Measurements from ENCODE around the gene ENAH.

ENAH gene

DNA sequence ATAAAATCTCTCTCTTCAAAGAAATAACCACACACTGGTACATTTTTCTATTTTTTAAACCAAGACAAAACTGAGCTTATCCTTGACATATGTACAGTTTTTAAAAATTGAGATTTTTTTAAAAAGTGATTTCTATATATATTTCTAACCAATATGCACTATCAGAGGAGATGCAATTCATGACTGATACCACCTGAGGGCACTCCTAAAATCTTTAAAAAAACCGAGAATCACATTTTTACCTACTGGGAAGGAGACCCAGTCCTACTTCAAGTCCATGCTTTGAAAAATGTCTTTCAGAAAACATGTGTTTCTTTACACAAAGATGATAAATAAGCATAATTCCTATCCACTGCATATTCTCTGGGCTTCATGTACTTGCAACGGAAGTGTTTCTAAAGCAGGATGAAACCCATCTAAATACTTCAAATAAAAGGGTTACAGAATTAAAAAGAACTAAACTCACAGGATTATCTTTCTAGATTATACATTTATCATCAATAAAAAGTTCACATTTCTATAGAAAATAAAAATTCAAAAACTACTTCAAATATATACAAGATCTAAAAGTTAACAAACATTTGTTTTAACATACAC is 98.6 kb downstream of the ENAH start:
- no peak for DNase-seq

DNA sequence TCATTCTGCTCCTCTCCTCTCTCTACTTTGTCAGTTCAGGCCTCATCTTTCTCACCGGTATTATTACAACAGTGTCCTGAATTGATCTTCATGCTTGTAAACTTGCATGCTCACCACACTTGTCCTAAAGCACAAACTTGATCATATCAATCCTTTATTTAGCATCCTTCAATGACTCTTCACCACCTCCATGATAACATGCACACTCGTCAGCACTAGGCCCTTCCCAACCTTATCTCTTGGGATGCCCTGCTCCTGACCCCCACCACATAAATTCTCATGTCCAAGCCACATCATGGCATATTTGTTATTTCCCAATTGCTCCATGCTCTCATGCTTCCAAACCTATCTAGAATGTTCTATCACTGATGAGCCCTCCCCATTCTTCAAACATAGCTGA is 103.1 kb downstream of the ENAH start:
- DNase-seq, result no peak

DNA sequence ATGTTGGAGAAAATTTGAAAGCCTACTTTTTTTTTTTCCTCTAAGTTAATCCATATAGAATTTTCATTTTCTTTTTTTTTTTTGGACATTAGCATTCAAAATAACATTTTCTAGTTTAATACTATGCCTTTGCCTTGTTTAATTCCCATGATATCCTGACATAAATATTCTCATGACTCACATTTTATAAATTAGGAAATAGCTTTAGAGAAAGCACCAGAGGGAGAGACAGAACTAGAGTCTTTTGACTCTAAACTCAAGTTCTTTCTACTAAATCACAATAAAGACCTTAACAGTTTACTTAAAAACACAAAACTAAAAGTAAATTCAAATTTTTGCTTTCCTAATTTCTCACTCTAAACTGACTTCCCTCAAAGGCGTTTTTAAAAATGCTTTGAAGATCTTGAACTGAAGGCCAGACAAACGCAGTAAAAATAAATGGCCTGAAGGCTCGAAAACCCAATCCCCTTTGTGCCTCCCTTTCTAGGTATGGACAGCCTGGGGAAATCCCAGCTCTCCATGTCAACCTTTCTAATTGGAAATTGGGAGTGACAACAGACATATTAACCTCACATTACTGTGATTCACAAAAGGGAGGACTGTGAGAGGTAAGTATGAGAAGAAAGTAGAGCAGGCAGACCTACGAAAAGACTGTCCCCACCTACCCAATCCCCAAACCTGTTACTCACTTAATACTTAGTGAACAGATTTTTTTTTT is 104.6 kb downstream of the ENAH start:
- no peak for DNase-seq

DNA sequence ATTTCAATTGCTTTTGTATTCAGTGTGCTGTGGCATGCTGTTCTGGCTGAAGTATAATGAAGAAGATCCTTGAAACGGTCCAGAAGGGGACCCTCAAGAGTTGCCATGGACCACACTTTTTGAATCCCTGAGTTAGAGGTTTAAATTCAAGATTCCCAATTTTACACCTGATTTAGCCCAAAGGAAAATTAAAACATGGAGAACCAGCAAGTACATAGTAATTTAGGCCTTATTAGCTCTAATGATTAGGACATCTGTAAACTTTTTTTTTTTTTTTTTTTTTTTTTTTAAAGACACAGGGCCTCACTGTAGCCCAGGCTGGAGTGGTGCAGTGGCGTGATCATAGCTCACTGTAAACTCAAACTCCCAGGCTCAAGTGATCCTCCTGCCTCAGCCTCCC is 107.3 kb downstream of the ENAH start:
- no peak for DNase-seq

DNA sequence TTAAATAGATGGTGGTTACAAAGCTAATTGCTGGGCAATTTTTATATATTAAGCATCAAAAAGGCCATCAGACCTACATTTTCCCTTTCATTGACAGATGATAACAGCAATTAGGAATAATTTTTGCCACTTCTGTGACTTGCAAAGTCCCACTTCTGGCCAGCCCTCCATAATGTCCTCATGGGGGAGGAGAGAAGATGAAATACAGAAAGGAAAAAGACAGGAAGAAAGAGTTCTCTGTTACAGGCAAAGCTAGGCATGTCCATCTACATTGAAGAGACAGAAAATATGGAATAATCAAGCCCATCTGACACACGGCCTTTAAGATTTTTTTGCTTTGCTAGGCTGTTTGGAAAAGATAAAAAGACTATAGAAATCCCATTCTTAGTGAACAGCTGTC is 108.0 kb downstream of the ENAH start:
- DNase-seq, result no peak

DNA sequence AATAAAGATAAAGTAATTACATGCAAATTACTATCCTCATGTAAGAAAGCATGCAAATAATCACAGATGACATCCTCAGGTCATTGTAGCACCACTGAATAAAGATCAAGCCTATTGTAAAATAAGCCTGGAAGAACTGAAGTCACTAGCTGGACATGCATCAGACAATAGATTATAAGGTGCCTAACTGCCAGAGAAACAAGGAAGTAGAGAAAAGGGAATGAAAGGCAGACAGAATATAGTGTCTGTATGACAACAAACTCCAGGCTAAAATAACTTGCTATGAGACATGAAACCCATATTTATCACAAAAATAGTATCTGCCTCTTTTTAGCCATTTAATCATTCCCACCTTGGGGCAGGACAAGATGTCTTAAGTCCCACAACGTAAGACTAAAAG is 108.7 kb downstream of the ENAH start:
- DNase-seq, result no peak

DNA sequence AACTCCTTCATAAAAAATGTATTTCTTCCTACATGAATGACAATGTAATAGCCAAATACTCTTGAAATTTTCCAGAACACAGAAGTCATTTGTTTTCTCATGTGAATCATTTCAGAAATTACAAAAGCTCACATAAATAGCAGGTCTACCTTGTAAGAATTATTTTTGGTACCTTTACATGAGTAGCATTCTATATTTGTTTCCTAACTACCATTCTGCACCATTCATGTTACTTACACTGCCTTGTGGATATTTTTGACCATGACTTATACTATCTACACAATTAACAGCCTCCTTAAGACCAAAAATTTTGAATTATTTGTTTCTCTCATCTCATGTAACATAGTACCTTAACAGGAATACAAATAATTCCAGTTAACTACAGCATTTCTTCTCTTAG is 109.6 kb downstream of the ENAH start:
- DNase-seq, result no peak

DNA sequence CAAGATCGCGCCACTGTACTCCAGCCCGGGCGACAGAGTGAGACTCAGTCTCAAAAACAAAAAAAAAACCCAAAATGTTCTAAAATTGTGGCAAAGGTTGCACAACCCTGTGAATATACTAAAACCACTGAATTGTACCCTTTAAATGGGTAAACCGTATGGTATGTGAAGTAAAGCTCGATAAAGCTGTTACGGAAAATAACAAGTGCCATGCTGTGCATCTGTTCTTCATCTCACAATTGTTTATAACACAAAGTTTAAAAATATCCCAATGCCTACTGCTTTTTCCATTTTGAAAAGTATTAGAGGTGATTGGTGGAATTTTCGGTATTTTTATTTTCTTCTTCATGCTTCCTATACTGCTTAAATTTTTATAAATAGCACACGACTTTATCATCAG is 111.5 kb downstream of the ENAH start:
- DNase-seq, result no peak

DNA sequence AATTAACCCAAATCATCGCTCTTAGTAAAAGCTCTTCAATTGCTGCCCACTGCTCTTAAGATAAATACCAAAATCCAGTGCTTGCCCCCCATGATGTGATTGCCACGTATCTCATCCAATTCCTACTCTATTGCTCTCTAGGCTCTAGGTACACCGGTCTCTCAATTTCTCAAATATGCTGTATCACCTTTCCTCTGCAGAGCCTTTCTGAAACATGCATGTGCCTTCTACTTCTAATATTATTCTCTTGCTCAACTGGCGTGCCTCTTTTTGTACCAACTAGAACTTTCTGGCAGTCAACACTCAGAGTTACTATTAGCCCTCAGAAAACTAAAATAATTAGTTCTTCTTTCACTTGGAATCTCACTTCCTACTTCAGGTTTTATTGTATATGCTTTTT is 113.3 kb downstream of the ENAH start:
- DNase-seq, result no peak

DNA sequence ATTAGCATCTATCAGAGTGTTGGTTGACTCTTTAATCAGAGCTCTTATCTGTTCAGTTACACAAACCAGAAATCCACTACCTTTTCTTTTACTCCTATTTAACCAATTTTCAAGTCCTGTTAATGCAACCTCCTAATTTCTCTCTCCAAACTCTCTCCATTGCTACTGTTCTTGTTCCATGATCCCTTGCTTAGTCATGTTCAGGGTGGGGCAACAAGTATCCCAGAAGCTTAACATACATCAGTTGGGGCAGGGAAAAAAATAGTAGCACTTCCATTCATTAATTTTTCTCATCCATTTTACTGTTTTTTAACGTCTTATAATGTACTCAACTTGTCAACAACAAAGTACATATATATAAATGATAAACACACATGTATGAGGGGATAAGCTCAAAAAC is 113.9 kb downstream of the ENAH start:
- DNase-seq, result no peak

DNA sequence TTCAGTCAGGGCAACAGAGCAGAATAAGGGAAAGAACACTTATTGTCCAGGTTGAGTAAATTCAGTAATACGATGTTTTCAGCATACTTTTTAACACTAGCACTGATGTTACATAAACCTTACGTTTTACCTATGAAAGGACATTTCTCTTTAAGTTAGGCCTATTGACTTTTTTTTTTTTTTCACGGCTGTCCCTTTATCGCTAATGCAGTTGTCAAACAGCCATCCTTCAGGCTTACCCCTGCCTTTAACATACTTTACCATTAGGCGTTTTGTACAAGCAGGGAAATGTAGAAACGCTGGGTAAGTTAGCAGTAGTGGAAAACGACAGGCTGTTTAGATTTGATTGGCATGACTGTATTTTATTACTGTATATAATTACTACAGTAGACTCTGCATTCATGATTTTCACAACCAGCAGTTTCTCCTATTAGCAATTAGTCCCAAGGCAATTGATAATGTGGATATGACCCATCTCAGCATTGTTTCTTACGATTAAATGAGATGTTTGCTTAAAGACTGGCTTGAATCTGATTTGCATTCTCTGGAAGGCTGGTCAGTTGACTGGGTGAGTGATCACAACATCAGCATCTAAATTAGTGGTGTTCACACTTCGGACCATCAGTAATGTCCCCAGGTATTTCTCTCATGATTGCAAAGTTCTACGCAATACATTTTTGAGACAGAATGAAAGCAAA is 115.2 kb downstream of the ENAH start:
- no peak for DNase-seq

DNA sequence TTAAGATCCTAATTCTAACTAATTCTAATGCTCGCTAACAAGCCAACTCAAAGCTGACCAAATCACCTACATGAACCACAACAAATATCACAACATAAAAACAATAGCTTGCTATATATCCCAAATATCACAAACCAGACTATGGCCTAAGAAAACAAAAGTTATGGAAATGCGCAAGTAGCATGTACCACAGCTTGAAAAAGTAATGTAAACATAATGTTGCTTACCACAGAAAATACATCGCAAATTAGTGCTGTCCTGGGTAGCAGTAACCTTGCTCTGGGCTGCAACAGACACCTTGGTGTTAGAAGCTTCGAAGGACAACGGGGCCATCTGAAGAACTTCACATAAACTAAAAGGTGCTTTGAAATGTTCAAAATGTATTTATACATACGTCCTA is 117.6 kb downstream of the ENAH start:
- no peak for DNase-seq

DNA sequence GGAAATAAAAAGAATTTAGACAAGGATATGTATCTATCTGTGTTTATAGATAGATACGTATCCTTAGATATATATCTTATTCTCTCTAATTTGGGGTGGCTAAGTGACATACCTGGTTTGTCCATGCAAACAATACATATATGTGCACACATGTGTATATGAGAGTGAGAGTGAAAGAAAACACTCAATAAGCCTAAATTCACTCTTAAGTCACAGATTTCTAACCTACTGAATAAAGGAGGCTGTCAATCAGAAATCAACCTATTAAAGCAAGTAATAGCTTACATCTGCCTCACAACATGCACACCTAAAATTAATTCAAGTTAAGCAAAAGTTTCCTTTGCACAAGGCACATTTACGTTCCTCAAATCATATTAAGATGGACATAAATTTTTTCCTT is 118.2 kb downstream of the ENAH start:
- DNase-seq, result no peak

DNA sequence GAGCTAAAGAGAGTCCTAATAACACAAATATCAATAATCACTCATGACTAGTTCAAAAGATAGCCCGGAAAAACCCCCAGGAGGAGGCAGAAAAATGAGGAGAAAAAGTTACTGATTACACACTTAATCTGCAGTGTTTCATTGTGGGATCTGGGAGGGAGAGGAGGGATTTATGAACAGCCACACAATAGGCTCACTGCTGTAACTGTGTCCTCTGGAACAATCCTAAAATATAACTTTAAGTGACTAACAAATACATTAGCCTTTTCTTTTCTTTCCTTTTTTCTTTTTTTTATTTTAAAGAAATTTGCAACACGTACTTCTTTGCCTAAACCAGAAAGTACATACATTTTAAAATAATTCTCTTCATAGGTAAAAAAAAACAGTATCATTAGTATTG is 118.8 kb downstream of the ENAH start:
- DNase-seq, result no peak

DNA sequence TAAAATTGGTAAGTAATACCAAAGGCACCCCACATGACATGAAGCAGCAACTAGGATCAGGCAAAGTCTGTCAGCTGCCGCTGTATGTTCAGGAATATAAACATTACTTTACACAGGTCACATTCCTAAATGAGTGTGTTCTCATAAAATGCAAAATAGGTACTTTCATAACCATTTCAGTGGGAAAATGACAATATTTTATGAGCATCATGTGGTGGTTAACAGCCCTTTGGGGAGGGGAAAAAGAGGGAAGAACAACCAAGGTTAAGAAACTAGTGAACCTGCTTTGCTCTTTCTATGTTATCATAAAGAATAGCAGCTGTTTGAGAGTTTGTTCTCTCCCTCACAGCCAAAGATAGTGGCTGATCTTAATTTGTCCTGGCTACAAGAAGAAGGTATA is 119.7 kb downstream of the ENAH start:
- no peak for DNase-seq

DNA sequence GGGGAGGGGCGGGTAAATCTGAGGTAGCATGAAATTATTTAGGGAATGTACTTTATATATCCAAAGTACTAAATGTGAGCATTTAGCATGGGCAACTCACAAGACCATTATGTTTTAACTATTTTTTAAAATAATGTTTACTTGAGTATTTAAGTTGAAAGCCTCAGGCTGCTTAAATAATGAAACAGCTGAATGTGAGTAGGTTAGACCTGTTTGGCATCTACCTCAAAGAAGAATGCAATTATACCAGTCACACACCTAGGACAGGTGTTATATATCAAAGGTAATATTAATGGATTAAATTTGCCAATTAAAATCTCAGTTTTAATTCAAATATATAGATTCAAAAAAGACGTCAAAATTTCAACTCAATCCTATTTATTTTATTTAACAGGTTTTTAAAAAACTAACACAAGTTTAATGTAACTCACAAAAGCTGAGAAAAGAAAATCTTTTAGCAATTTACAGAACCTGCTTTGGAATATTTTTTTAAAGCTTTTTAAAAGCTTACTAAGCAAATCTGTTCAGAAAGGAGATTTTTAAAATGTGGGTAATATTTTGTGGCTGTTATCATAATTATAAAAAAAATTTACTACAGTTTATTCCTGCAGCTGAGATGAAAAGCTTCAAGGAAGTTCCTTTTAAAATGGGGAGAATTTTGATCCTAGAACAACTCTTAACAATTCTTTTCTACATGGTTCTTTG is 120.5 kb downstream of the ENAH start:
- no peak for DNase-seq

DNA sequence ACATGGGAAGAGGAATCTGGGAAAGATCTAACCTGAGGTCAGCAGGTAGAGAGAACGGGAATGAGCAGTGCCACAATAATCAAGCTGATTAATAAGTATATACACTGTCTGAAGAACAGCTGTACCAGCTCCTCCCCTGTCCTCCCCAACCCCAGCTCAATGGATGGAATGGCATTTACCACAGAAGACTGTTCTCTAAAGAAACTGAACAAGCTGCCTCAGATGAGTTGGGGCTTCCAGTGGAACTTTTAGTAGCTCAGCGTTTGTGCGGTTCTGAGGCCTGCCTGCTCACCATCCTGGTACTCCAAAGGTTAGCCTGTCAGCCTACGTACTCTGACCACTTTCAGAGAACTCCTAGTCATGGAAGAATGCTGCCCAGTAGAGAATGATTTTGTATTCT is 123.2 kb downstream of the ENAH start:
- no peak for DNase-seq

DNA sequence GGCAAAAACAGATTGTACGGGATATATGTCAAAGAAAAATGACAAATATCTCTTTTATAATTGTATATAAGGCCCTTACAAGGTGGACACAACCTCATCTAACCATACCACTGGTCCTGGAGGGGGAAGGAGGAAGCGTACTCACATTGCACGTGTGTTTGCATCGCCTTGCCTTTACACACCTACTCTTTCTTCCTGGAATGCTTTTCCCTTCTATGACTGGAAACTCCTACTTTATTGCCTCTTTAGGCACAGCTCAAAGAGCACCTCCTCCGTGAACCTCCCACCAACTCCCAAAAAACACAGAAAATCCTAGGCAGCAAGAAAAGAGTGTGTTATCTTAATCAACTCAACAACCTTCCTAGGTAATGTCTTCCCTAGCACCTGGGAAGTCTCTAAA is 125.3 kb downstream of the ENAH start:
- DNase-seq, result no peak

DNA sequence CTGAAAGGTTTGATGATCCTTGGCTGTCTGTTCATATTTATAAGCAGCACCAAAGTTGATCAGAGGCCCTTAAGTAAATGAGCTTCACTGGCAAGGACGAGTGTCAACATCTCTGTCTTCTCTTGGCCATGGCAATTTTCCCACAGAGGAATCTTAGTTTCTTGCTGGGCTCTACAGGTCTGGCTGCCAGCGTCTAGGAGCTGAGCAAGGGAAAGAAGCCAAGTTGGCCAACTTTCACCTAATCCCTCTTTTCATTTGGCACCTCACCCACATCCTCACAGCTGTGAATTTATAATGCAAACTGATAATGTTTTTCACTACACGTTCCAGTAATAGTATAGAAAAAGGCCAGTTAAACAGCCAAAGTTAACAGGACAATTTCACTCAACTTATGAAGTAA is 126.0 kb downstream of the ENAH start:
- no peak for DNase-seq

DNA sequence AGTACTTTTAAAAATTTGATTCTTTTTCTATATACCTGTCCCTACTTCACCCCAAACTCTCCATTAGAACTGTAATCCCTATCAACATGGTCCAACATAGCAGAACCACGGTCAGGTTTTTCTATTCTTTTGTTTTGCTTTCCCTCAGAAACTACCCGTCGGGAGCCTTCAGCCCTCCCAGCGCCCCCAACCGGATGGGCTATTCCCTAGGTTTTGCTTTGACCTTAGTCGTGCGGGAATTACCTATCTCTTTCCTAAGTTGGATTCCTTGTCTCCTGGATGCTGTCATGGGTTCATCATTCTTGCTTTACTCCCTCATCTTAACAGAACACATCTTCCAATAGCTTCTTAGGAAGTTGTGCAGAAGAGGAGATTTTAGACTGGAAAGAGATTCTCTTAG is 127.5 kb downstream of the ENAH start:
- DNase-seq, result no peak

DNA sequence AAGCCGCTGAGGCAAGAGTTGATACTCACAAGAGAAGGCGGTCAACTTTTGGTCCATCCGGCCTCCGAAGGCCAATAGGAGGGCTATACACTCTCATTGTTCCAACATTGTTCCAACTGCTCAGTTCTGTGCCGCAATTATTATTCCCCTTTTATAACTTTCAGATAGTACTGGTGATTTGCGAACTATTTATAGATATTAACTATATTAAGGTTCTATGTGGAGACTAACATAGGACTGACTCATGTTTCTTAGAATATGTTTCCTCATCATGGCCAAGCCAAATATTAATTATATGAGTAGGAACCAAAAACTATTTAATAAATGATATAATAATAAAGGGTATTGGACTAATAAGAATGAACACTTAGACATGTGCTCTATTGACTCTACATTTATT is 128.4 kb downstream of the ENAH start:
- DNase-seq, result no peak

DNA sequence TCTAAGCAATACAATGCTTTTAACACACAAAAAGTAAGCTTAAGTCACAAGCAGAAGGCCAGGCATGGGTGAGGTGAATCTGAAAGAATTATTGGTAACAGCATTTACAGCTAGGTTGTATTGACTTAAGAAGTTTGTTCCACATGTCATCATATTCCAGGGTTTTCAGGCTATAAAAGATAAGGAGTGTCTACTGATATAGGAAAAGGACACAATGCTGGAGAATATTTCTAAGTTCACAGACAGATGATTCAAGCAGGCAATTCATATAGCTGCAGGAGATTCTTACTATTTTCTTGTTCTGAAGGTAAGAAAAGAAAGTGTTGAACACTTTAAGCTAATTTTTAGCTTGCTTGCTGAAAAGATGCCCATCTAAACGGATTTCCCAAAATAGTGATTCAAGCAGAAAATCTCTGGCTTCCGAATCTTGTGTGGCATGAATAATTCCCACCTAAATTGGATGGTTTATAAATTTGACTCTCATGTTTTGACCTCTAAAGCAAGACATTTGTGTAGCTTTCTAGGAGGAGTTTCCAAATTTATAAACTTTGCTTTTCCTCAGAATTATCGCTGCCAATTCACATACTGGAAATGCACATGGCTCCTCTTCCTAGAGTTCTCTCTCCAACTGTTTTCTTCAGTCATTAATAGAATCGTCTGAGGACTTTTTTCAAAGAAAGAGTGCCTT is 129.5 kb downstream of the ENAH start:
- no peak for DNase-seq

DNA sequence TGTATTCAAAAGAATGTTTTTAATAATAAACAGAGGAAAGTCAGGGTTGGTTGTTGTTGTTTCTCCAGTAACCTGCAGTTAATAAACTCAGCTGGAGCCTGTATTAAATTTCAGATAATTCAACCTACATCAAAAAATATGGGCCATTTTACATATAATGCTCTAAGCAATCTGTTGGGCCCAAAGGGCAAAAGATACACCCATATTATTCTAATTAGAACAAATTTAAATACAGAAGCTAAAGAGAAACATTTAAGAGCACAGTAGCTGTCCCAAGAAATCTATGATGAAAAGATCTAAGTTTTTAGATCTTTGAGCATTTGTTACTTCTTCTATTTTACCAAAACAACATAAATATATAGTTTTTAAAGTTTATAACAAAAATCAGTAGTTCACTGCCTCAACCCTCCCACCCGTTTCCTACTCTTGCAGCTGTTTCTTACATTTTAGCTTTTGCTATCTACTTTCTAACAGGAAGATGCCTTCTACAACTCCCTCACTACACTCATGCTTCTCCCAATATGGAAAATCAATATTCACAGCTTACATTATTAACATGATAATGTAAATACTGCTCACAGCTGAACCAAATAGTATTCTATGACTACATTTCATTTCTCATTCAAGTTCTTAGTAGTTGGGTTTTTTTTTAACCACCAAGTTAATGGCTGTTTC is 130.2 kb downstream of the ENAH start:
- no peak for DNase-seq
